Measurements from ENCODE around the gene SLC6A18.

GRCh38 chr5:1274471-1274870, 49.3 kb downstream of the SLC6A18 start:
- no peak for TF ChIP-seq NFIC (IDR thresholded peaks at IDR 0.05; ENCODE audit: low read depth, low read length)
- no peak for TF ChIP-seq BHLHE40 (IDR thresholded peaks at IDR 0.05; ENCODE audit: borderline replicate concordance in 1 of 2, low read depth in 2 of 2, low read length in 1 of 2)
- TF ChIP-seq CBFB (IDR thresholded peaks at IDR 0.05; ENCODE audit: low read depth), result no peak
- no peak for TF ChIP-seq CTCF (IDR thresholded peaks at IDR 0.05 in 2 of 3, conservative IDR thresholded peaks at IDR 0.05 in 1 of 3; ENCODE audit: control insufficient read depth in 2 of 3, extremely low read depth in 1 of 3, insufficient read depth in 1 of 3, low read depth in 3 of 3, low read length in 3 of 3)
- TF ChIP-seq POLR2A (IDR thresholded peaks at IDR 0.05; ENCODE audit: low read depth, low read length), result no peak
- no peak for TF ChIP-seq PAX5 (IDR thresholded peaks at IDR 0.05; ENCODE audit: borderline replicate concordance, low read depth, low read length)
- TF ChIP-seq BACH1 (IDR thresholded peaks at IDR 0.05; ENCODE audit: borderline replicate concordance), result no peak
- TF ChIP-seq ELK1 (IDR thresholded peaks at IDR 0.05; ENCODE audit: low read depth, low read length), result no peak
- no peak for TF ChIP-seq MYC (IDR thresholded peaks at IDR 0.05; ENCODE audit: insufficient read depth, insufficient read length, insufficient replicate concordance, low read length, severe bottlenecking)
- no peak for TF ChIP-seq TAF1 (IDR thresholded peaks at IDR 0.05; ENCODE audit: borderline replicate concordance, low read depth, low read length)
- no peak for TF ChIP-seq ZNF622 (IDR thresholded peaks at IDR 0.05)
- no peak for TF ChIP-seq CEBPZ (IDR thresholded peaks at IDR 0.05; ENCODE audit: low read depth, low read length)
